Fibroblast of the aortic adventitia (primary cell): ENCODE results near the gene ATP11A. TPM values are rescaled to one million over a fixed set of nuclear protein-coding genes. Genes with fewer than 3 reads are reported as not detected.
A peak's percentile ranks its signal among the peaks of the same experiment; 100 is the strongest.

ENCODE experiments used
- DNase-seq: peaks from one replicate; pipeline ENCODE4 v3.0.0-alpha.2; 2010; ENCODE audit warnings: low read depth
- H3K4me3 ChIP-seq: 2 replicates; pipeline ENCODE4 v1.5.1; 2011; ENCODE audit warnings: low read depth, mild to moderate bottlenecking, control low read depth, low read length, moderate library complexity
- CTCF ChIP-seq: IDR thresholded peaks from 2 replicates; pipeline ENCODE4 v1.5.1; 2011; ENCODE audit warnings: mild to moderate bottlenecking, low read length, control low read depth, inconsistent platforms; ENCODE audit not compliant: insufficient read depth
- total RNA-seq: library from RNA; depleted of rRNA; stranded (reverse); fragments of >200 nt; gene quantifications from 2 replicates; pipeline ENCODE4 v1.2.3, GENCODE V29; 2012; ENCODE audit warnings: low replicate concordance

ATP11A gene
- total RNA-seq, 1 donor: 8.9 TPM

GRCh38 chr13:112720251-112720650, 30.4 kb downstream of the ATP11A start:
- no peak for DNase-seq
- no peak overlapping the region for H3K4me3 ChIP-seq
- TF ChIP-seq CTCF: no peak

GRCh38 chr13:112720814-112721197, 31.0 kb downstream of the ATP11A start:
- no peak for TF ChIP-seq CTCF
- H3K4me3 ChIP-seq: no peak overlapping the region

GRCh38 chr13:112721198-112722104, 31.6 kb downstream of the ATP11A start:
- DNase-seq: no peak
- H3K4me3 ChIP-seq: no peak overlapping the region
- TF ChIP-seq CTCF: no peak

More at GRCh38 chr13:112720814-112721197, 31.0 kb downstream of the ATP11A start:
- DNase-seq: no peak

GRCh38 chr13:112722433-112723263, 32.8 kb downstream of the ATP11A start:
- H3K4me3 ChIP-seq: peak overlapping the region; percentile 33
- peak; percentile 98 for DNase-seq
- TF ChIP-seq CTCF: no peak

- H3K4me3 ChIP-seq: no peak overlapping the region
- TF ChIP-seq CTCF: no peak
- DNase-seq: no peak
These were observed 33.9 kb downstream of the ATP11A start for GRCh38 chr13:112723771-112724170.

GRCh38 chr13:112724788-112725345, 35.0 kb downstream of the ATP11A start:
- TF ChIP-seq CTCF: no peak
- no peak overlapping the region for H3K4me3 ChIP-seq
- no peak for DNase-seq
